Measurements from ENCODE around the gene PRR14L.
"Not testable (repeated sequence)": the region's sequence is repeated elsewhere in the genome, so short reads cannot be mapped to it uniquely, and the experiment has no call there.

GRCh38 chr22:31799358-31799757, 49.4 kb upstream of the PRR14L start:
- TF ChIP-seq CTCF (IDR thresholded peaks at IDR 0.05 in 8 of 11, conservative IDR thresholded peaks at IDR 0.05 in 3 of 11); POLR2A (IDR thresholded peaks at IDR 0.05): not testable (repeated sequence)
